IMR-90 (cell line): ENCODE measurements around the gene GGNBP2. TPM values are rescaled to one million over a fixed set of nuclear protein-coding genes. Genes with fewer than 3 reads are reported as not detected.
"Not testable (repeated sequence)": the region's sequence is repeated elsewhere in the genome, so short reads cannot be mapped to it uniquely, and the experiment has no call there.

Experiments
- ATAC-seq: fragments of 200-7000 bp; cut with Tn5 transposase; 2 replicates; pipeline ENCODE4 v1.9.1; 2020; ENCODE audit warnings: low read depth, mild to moderate bottlenecking, moderate library complexity
- BruUV-seq: library from RNA; stranded (reverse); fragments of 400-500 nt; replicated peaks from 2 replicates; lab custom pipeline; 2021; lab: Mats Ljungman, UMichigan
- CTCF ChIA-PET: fragments of 300-600 bp; formaldehyde crosslinking; extraction: SDS; loops from one replicate; lab custom pipeline; 2021; ENCODE audit warnings: antibody characterized with exemption; lab: Yijun Ruan, JAX
- POLR2A ChIA-PET: fragments of 300-600 bp; sonication (Branson Sonifier 250); formaldehyde crosslinking; loops from one replicate; lab custom pipeline; 2022; ENCODE audit warnings: antibody characterized with exemption; ENCODE audit not compliant: unreplicated experiment; lab: Charles Lee
- DNase-seq: peaks from one replicate; pipeline ENCODE4 v3.0.0; 2013
- H2AFZ ChIP-seq: replicated peaks from 2 replicates; pipeline ENCODE3; 2013; ENCODE audit warnings: low read length, mild to moderate bottlenecking; ENCODE audit not compliant: poor library complexity
- H2AK5ac ChIP-seq: 2 replicates; pipeline ENCODE4 v1.6.1; 2013; ENCODE audit warnings: low read depth, low read length, inconsistent platforms
- H2AK9ac ChIP-seq: replicated peaks from 2 replicates; pipeline ENCODE3; 2013; ENCODE audit warnings: mild to moderate bottlenecking, low read depth, low read length, moderate library complexity; ENCODE audit not compliant: poor library complexity
- H2BK120ac ChIP-seq: 2 replicates; pipeline ENCODE4 v1.6.1; 2013; ENCODE audit warnings: low read depth, low read length, inconsistent platforms
- H2BK15ac ChIP-seq: 3 replicates; pipeline ENCODE4 v1.6.1; 2013; ENCODE audit warnings: low read depth, low read length, inconsistent platforms
- H2BK20ac ChIP-seq: 2 replicates; pipeline ENCODE4 v1.6.1; 2013; ENCODE audit warnings: low read depth, mild to moderate bottlenecking, inconsistent platforms, low read length, moderate library complexity
- H2BK5ac ChIP-seq: 2 replicates; pipeline ENCODE4 v1.6.1; 2013; ENCODE audit warnings: mild to moderate bottlenecking, low read depth, low read length, inconsistent platforms; ENCODE audit not compliant: poor library complexity, severe bottlenecking
- H3K14ac ChIP-seq: replicated peaks from 2 replicates; pipeline ENCODE4 v1.6.1; 2013; ENCODE audit warnings: low read depth, low read length, inconsistent platforms
- H3K18ac ChIP-seq: 2 replicates; pipeline ENCODE4 v1.6.1; 2013; ENCODE audit warnings: low read depth, low read length, control low read depth
- H3K23ac ChIP-seq: 2 replicates; pipeline ENCODE4 v1.6.1; 2013; ENCODE audit warnings: low read depth, low read length, inconsistent platforms
- H3K27ac ChIP-seq: 2 replicates; pipeline ENCODE4 v1.5.1; 2013; ENCODE audit warnings: mild to moderate bottlenecking, control low read depth, low read length; ENCODE audit not compliant: insufficient read depth
- H3K27me3 ChIP-seq: 2 replicates; pipeline ENCODE4 v1.6.1; 2013; ENCODE audit warnings: low read length; ENCODE audit not compliant: control insufficient read depth, insufficient read depth
- H3K36me3 ChIP-seq: 2 replicates; pipeline ENCODE4 v1.6.1; 2013; ENCODE audit warnings: low read length, mixed read lengths; ENCODE audit not compliant: control insufficient read depth, insufficient read depth
- H3K4ac ChIP-seq: 2 replicates; pipeline ENCODE4 v1.6.1; 2013; ENCODE audit warnings: low read depth, low read length, inconsistent platforms
- H3K4me1 ChIP-seq: 2 replicates; pipeline ENCODE4 v1.6.1; 2013; ENCODE audit warnings: low read length, mixed read lengths; ENCODE audit not compliant: control insufficient read depth, insufficient read depth
- H3K4me2 ChIP-seq: 2 replicates; pipeline ENCODE4 v1.6.1; 2013; ENCODE audit warnings: low read depth, mild to moderate bottlenecking, control low read depth, low read length, moderate library complexity
- H3K4me3 ChIP-seq: 2 replicates; pipeline ENCODE4 v1.5.1; 2013; ENCODE audit warnings: low read depth, mild to moderate bottlenecking, control low read depth, low read length, moderate library complexity; ENCODE audit not compliant: insufficient read depth
- H3K56ac ChIP-seq: 2 replicates; pipeline ENCODE4 v1.6.1; 2013; ENCODE audit warnings: low read length, inconsistent platforms; ENCODE audit not compliant: insufficient read depth; ENCODE audit errors: extremely low read depth
- H3K79me1 ChIP-seq, 2 experiments: 2 replicates each; pipeline ENCODE4 v1.6.1; 2013; ENCODE audit warnings: low read length in 2 of 2, inconsistent platforms in 1 of 2, low read depth in 1 of 2
- H3K9ac ChIP-seq: 2 replicates; pipeline ENCODE4 v1.6.1; 2013; ENCODE audit warnings: low read depth, low read length, control low read depth
- H3K9me1 ChIP-seq: 2 replicates; pipeline ENCODE4 v1.6.1; 2013; ENCODE audit warnings: low read length, inconsistent platforms; ENCODE audit not compliant: insufficient read depth
- H3K9me3 ChIP-seq: 2 replicates; pipeline ENCODE4 v1.6.1; 2013; ENCODE audit warnings: low read length; ENCODE audit not compliant: control insufficient read depth, insufficient read depth
- H4K20me1 ChIP-seq: 2 replicates; pipeline ENCODE4 v1.6.1; 2013; ENCODE audit warnings: low read length, inconsistent platforms; ENCODE audit not compliant: insufficient read depth
- H4K5ac ChIP-seq: 2 replicates; pipeline ENCODE4 v1.6.1; 2013; ENCODE audit warnings: mild to moderate bottlenecking, low read depth, low read length, control low read depth
- H4K8ac ChIP-seq, 2 experiments: 2 replicates each; pipeline ENCODE4 v1.6.1; 2013; ENCODE audit warnings: low read depth in 2 of 2, low read length in 2 of 2, control low read depth in 1 of 2, inconsistent platforms in 1 of 2
- H4K91ac ChIP-seq: 2 replicates; pipeline ENCODE4 v1.6.1; 2013; ENCODE audit warnings: low read depth, low read length, inconsistent platforms; ENCODE audit not compliant: insufficient read depth
- BHLHE40 ChIP-seq: fragments of 150-350 bp; IDR thresholded peaks from 2 replicates; pipeline ENCODE4 v1.6.1; 2016; ENCODE audit warnings: mild to moderate bottlenecking, low read depth, low read length
- CEBPB ChIP-seq: IDR thresholded peaks from 2 replicates; pipeline ENCODE4 v1.6.1; 2012; ENCODE audit warnings: low read depth, low read length, improper control_type of control experiment
- CHD1 ChIP-seq: IDR thresholded peaks from 2 replicates; pipeline ENCODE4 v1.6.1; 2012; ENCODE audit warnings: low read depth, low read length, improper control_type of control experiment
- CTCF ChIP-seq: conservative IDR thresholded peaks from 2 replicates; pipeline ENCODE4 v1.5.1; 2012; ENCODE audit warnings: mild to moderate bottlenecking, low read depth, low read length, improper control_type of control experiment
- MAFK ChIP-seq: IDR thresholded peaks from 2 replicates; pipeline ENCODE4 v1.6.1; 2012; ENCODE audit warnings: low read depth, low read length, improper control_type of control experiment
- MXI1 ChIP-seq: IDR thresholded peaks from 2 replicates; pipeline ENCODE4 v1.6.1; 2012; ENCODE audit warnings: low read depth, mild to moderate bottlenecking, low read length, moderate library complexity, borderline replicate concordance
- POLR2A ChIP-seq: IDR thresholded peaks from 2 replicates; pipeline ENCODE4 v1.6.1; 2012; ENCODE audit warnings: mild to moderate bottlenecking, low read depth, low read length
- RAD21 ChIP-seq: IDR thresholded peaks from 2 replicates; pipeline ENCODE4 v1.6.1; 2012; ENCODE audit warnings: low read length, improper control_type of control experiment
- RCOR1 ChIP-seq: IDR thresholded peaks from 2 replicates; pipeline ENCODE4 v1.6.1; 2012; ENCODE audit warnings: mild to moderate bottlenecking, low read length, improper control_type of control experiment; ENCODE audit not compliant: insufficient replicate concordance
- RFX5 ChIP-seq: IDR thresholded peaks from 2 replicates; pipeline ENCODE4 v1.8.0; 2012; ENCODE audit warnings: low read depth, mild to moderate bottlenecking, low read length, moderate library complexity
- WGBS, 2 experiments: methylation state at CpG; one replicate each; pipeline versions ENCODE4 v1.1.5 to v1.1.7; 2013; ENCODE audit warnings: missing lambda C conversion rate in 2 of 2; ENCODE audit not compliant: insufficient read length in 1 of 2; ENCODE audit errors: extremely low coverage in 2 of 2; 5-methylcytosine and 5-hydroxymethylcytosine counted together
- dilution Hi-C: fragments of 300-500 bp; cut with HindIII; formaldehyde crosslinking; loops from one replicate; pipeline ENCODE4 v1.14.3; 2018; ENCODE audit warnings: low sequenced_read_pairs; ENCODE audit not compliant: unreplicated experiment
- in situ Hi-C: fragments of 300-500 bp; cut with MboI; formaldehyde crosslinking; loops from 3 replicates; pipeline ENCODE4 v1.14.3; 2019; ENCODE audit warnings: low sequenced_read_pairs, inconsistent platforms, mixed read lengths
- intact Hi-C: fragments of 100-400 bp; cut with micrococcal nuclease; formaldehyde crosslinking; loops from 2 replicates; pipeline ENCODE4 v1.10.0; 2022
- polyA plus RNA-seq, 3 experiments: library from polyadenylated mRNA; depleted of rRNA; stranded (reverse); fragments of >200 nt; gene quantifications; 2 replicates each; pipeline ENCODE4 v1.2.3, GENCODE V29; 2012; ENCODE audit warnings: low replicate concordance in 1 of 3
- total RNA-seq: library from RNA; depleted of rRNA; stranded (reverse); fragments of >200 nt; gene quantifications from 2 replicates; pipeline ENCODE4 v1.2.3, GENCODE V29; 2012

The GGNBP2 gene
- total and polyA plus RNA-seq, 2 of the 4 experiments (the other 2 are of a cell fraction) = 40.7 to 56.2 TPM

GRCh38 chr17:36507266-36507665 is 37.5 kb upstream of the GGNBP2 start:
- DNase-seq (no peak), ATAC-seq (no peak)
- Histone ChIP-seq H3K79me1 (no peaks in the 10 kb centered on the region), H3K4me1 (no peaks in the 10 kb centered on the region), H3K9me1 (peaks cover 11% of the 10 kb centered on the region; the same call in 1 of the 2 replicates), H3K4me2 (no peak overlapping the region), H3K9me3 (no peaks in the 10 kb centered on the region), H3K18ac (no peak overlapping the region), H2BK5ac (no peak overlapping the region), H3K4ac (no peak overlapping the region), H2AK9ac (no peak overlapping the region), H3K36me3 (peaks cover 56% of the 10 kb centered on the region), H4K20me1 (no peaks in the 10 kb centered on the region), H4K8ac (no peak overlapping the region), H4K91ac (no peak overlapping the region), H2AK5ac (no peak overlapping the region), H2AFZ (no peak overlapping the region), H2BK20ac (no peak overlapping the region), H2BK15ac (no peak overlapping the region), H3K56ac (no peak overlapping the region), H3K9ac (no peak overlapping the region), H3K27me3 (no peaks in the 10 kb centered on the region), H3K14ac (no peak overlapping the region), H3K4me3 (no peak overlapping the region), H2BK120ac (no peak overlapping the region), H4K5ac (no peak overlapping the region), H3K27ac (no peak overlapping the region), H3K23ac (no peak overlapping the region)
- no CpG with 5 or more reads among the region's 6 CpGs for WGBS, 2 experiments
- no peak for TF ChIP-seq MXI1
- no peak for TF ChIP-seq CHD1
- no peak for TF ChIP-seq POLR2A
- TF ChIP-seq RAD21 = no peak
- no peak for TF ChIP-seq CTCF
- no peak for TF ChIP-seq RCOR1
- no peak for TF ChIP-seq RFX5
- no peak for TF ChIP-seq MAFK
- no peak for TF ChIP-seq CEBPB
- TF ChIP-seq BHLHE40 = no peak
- intact Hi-C loops (no loop called here), dilution Hi-C loops (no loop called here), in situ Hi-C loops (no loop called here)
- no TSS peak for BruUV-seq
- CTCF ChIA-PET = no interaction called here
- POLR2A ChIA-PET = no interaction called here

- H3K56ac ChIP-seq, H2BK120ac ChIP-seq, dilution Hi-C loops, H3K9ac ChIP-seq, H3K79me1 ChIP-seq, H2AK5ac ChIP-seq, H3K4me3 ChIP-seq, H3K14ac ChIP-seq, H4K8ac ChIP-seq, CTCF ChIA-PET, H4K91ac ChIP-seq, H2BK5ac ChIP-seq, H3K27ac ChIP-seq, H3K27me3 ChIP-seq, H2AK9ac ChIP-seq, POLR2A ChIA-PET, intact Hi-C loops, H3K9me3 ChIP-seq, BruUV-seq, H2AFZ ChIP-seq, H3K23ac ChIP-seq, DNase-seq, H4K20me1 ChIP-seq, H3K4me1 ChIP-seq, H3K4me2 ChIP-seq, in situ Hi-C loops, ATAC-seq, H3K18ac ChIP-seq, H4K5ac ChIP-seq, H2BK20ac ChIP-seq, H3K4ac ChIP-seq, H2BK15ac ChIP-seq: not testable (repeated sequence)
- Histone ChIP-seq H3K9me1 (peaks cover 11% of the 10 kb centered on the region; the same call in 1 of the 2 replicates), H3K36me3 (peaks cover 50% of the 10 kb centered on the region)
- WGBS, 2 experiments = 80% methylated on average over 1 of the region's 2 CpGs; no CpG with 5 or more reads in 1 of the 2 experiments
These were observed 36.3 kb upstream of the GGNBP2 start for GRCh38 chr17:36508439-36508838.
